HT-29 (cell line): Measurements from ENCODE around the gene EML6. TPM values are rescaled to one million over a fixed set of nuclear protein-coding genes. Genes with fewer than 3 reads are reported as not detected.

Experiments used
- DNase-seq: peaks from one replicate; pipeline ENCODE4 v3.0.0-alpha.2; 2015; ENCODE audit warnings: low spot score
- total RNA-seq: library from RNA; depleted of rRNA; stranded (reverse); fragments of >200 nt; shearing (Covaris generic); gene quantifications from 2 replicates; pipeline ENCODE4 v1.2.3, GENCODE V29; 2014

Gene EML6
- total RNA-seq, 1 experiment from 2014 or later: 3.0 TPM

DNA sequence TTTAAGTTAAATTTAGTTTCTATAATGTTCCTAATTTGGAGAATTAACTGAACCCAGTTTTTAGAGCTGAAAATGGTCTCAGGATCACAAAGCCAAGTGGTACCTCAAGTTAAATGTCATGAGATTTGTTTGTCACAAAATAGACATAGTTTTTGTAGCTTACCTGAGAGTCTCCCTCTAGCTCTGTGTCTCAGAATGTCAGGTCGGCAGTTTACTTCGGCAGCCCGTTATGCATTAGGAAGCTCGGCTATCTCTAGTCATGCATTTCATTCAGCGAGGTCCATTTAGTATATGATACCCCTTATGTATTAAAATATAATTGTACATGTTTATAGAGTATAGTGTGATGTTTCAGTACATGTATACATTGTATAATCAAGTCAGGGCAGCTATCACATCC, 155.6 kb downstream of the EML6 start:
- DNase-seq: no peak

DNA sequence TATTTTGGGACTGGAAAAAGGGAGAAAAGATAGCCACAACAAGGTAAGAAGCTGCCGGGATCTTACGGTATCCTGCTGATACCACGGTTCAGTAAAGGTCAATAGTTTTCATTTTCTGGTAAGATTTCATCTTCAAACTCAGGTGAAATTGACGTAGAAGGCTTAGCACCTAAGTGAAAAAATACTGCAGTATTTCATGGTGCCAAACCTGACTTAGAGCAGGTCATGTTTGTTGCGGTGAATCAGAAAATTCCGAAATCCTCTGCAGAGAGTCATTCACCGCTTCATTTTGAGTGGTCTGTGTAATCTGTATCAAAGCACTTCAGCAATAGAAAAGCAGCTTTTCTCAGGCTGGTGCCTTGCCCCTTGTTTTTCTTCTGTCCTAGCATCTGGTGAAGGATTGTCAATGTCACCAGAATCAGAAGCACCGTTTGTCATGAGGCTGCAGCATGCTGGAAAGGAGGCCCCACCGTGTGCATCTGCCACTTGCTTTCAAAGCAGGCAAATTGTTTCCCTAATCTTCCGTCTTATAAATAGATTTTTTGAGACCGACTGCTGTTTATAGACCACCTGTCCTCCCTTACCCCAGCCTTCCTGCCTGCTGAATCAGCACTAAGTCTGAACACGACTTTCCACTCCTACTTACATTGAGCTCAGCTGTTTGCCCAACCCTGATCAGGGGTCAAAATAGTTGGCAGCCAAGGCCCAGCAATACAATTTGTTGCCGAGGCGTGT, 156.3 kb downstream of the EML6 start:
- no peak for DNase-seq

DNA sequence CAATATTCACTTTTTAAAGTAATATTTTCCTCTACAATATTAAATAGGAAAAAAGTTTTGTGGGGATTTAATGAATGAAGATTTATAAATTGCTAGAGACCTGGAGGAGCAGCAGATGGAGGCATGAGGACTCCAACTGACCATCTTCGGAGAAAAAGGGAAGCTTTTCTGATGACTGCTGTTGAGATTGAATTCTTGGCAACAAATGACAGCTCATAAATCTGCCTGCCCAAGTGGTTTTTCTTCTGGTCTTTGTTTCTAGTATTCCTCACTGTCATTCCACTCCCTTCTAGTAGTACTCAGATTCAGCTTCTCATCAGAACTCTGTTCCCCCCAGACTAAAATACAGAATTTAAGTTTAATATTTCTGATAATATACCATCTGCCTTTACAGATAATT, 157.0 kb downstream of the EML6 start:
- no peak for DNase-seq

- no peak for DNase-seq
Measured at GRCh38 chr2:54881759-54882158, 158.3 kb downstream of the EML6 start.

DNA sequence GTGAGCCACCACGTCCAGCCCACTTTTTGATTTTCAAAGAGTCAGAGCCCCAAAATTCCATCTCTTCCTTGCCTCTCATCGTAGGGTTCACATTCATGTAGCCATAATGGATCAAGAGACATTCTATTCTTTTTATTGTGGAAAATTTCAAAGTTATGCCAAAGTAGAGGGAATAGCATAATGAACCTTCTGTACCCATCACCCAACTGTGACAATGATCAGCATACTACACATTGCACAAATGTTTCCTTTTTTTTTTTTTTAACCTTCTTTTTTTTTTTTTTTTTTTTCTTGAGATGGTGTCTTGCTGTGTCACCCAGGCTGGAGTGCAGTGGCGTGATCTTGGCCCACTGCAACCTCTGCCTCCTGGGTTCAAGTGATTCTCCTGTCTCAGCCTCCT, 162.4 kb downstream of the EML6 start:
- no peak for DNase-seq

DNA sequence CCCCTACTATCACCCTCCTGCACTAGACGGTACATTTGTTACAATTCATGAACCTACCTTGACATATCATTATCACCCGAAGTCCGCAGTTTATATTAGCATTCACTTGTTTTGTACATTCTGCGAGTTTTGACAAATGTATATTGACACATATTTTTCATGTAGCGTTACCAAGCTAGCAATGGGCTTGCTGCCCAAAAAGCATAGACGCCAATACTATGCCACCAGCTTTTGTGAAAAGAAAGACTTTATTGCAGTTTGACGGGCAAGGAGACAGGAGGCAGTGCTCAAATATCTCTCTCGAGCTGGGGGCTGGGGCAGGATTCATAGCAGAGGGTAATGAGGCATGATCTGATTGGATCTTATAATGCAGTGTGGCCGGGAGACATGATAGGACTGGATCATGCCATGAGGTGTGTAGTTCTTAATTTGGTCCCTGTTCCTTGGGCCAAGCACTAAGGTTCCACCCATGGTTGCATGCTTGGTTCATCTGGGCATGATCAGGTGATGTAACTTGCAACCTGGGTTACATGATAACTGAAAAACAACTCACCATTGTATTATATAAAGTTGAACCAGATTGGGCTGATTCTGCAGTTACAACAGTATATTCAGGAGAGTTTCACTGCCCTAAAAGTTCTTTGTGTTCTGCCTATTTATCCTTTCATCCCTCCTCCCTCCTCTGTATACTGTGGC, 164.5 kb downstream of the EML6 start:
- DNase-seq: no peak

- no peak for DNase-seq
Measured at GRCh38 chr2:54889053-54889452, 165.6 kb downstream of the EML6 start.

DNA sequence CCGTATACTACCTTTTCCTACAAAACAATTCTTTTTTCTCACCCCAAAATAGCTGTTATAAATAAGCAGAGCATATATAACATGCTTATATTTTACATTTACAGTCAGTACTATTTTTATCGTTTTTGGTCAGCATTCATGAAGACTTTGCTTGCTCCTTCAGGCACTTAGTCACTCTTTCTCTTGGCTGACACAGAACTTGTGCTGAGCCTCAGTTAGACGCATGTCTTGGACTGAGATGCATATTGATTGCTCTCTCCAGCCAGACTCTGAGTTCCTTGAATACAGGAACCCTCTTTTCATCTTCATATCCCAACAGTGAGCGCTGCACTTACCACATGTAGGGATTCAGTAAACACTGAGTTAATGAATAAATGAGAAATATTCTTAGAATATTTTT, 168.4 kb downstream of the EML6 start:
- no peak for DNase-seq

DNA sequence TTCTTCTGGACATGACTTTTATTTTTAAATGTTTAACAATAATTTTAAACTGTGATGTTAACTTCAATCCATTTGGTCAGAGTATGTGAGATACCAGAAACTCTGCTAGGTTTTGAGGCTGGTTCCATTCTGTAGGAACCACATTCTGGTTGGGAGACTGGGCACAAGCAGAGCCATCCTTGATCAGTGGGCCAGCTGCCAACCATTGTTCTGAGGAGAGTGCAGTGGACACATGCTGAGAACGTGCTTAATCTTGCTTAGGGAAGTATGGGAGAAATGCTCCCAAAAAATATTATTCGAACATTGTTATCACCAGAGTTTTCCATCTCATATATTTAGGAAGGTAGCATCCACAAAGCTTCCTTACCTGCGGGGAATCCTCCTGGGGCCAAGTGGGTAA, 171.0 kb downstream of the EML6 start:
- no peak for DNase-seq

DNA sequence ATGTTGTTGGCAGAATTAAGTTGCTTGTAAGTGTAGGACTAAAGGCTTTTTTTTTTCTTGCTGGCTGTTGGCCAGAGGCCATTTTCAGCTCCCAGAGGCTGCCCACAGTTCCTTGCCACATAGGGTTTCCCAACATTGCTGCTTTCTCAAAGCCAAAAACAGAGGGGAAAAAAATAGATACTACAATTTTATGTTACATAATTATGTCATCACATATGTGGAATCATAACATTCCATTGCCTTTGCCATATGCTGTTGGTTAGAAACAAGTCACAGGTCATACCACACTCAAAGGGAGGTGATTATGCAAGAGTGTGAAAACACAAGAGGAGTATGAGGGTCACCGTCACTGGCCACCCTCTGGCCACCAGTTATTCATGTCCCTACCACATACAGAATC, 172.3 kb downstream of the EML6 start:
- no peak for DNase-seq

DNA sequence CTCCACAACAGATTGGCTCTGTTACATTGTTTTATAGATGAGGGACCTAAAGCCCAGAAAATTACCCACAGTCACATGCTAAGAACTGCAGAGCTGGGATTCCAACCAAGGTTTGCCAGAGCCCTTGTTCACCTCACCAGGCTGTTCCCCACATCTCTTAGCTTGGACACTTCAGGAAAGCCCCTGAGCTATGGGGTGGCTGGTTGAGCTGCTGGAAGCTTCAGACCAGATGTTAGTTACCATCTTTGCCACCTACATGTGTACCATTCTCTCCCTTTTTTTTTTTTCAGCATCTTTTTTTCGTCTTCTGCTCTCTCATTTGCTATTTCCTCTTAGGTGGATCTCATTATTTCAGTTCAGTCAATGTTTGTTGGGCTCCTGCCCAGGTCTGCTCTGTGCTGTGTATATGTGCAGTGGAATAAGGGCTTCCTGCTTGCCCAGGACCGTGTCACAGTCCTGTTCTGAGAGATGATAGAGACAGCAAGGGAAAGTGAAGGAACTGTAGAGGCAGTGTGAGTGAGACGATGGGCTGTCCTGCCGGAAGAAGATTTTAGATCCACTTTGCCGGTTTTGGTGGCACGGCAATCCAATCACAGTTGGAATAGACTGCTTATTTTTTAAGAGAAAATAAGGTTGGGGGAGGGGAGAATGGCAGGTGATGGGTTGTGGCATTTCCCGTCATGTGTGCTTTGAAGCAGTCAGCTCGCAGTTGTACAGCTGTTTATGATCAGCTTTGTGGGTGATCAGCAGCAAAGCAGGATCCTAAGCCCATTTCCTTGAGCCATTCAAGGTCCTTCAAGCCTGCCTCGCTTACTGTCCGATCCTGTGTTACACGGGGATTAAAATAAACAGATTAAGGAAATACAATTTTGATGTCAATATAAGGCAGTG, 174.2 kb downstream of the EML6 start:
- DNase-seq: no peak

GRCh38 chr2:54898456-54899226, 175.2 kb downstream of the EML6 start:
- DNase-seq: no peak

GRCh38 chr2:54899576-54900200, 176.2 kb downstream of the EML6 start:
- peak; percentile 68 for DNase-seq

DNA sequence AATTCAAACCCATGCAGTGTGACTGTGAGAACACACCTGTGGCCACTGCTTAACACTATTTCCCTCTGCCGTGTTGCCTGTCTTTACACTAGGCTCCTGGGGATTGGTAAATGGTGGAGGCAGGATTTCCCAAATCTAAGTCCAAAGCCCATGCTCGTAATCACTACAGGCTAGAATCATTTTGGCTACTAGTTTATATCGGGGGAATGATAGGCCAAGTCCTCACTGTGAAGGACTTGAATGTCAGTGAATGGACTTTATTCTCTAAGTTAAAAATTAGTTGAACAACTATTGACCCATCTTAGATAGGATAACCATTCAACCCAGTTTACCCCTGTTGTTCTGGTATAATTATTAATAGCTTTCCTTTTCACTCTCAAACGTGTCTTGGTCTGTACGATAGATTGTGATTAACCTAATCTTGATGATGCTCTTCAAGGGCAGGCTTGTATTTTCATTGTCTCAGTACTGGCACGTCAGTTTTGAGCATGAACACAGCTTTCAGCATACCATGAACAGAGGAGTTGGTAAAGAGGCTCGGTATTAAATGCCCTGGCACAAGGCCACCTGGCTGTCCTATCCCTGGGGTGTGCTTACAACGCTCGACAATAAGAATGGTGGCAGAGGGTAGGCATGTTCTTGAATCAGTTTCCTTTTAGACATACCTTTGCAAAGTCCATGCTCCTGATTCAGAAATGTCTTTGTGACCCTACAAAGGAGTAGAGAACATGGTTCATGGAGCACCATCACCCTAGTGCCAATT, 177.9 kb downstream of the EML6 start:
- no peak for DNase-seq

- DNase-seq: no peak
Measured at GRCh38 chr2:54902763-54903162, 179.3 kb downstream of the EML6 start.

DNA sequence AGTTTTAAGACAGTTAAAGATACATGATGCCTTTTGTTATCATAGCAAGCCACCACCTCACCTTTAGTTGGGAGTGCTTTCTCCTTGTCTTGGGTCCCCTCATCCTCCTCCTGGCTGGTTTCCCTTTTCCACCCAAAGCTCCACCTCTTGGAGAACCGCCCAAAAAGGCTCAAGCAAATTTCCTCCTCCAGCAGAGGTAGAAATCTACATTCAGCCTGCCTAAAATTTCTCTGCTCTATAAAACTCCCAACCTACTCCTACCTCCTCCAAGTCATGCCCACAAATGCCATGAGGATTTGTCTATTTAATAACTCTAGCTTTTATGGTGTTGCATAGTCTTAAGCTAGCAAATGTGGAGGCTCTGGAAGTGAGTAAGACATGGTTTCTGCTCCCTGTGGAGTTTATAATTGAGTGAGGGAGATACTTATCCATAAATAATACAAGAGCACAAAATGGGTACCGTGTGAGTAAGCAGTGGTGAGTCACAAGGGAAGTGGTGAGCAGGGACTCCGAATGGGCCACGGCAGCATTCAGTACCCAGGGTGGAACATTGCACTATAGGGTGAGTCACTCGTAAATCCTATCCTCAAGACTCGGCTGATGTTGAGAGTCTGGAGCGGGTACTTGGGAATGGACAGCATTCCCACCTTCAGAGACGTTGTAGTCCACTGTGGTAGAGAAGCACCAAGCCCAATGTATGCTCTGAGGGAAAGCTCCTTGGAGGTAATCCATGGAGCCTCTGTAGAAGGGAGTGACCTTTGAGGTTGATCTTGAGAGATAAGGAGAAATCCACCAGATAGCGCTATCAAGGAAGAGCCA, 180.5 kb downstream of the EML6 start:
- DNase-seq: peak; percentile 88

GRCh38 chr2:54904836-54905235, 181.4 kb downstream of the EML6 start:
- peak; percentile 75 for DNase-seq

GRCh38 chr2:54906716-54907115, 183.3 kb downstream of the EML6 start:
- no peak for DNase-seq

DNA sequence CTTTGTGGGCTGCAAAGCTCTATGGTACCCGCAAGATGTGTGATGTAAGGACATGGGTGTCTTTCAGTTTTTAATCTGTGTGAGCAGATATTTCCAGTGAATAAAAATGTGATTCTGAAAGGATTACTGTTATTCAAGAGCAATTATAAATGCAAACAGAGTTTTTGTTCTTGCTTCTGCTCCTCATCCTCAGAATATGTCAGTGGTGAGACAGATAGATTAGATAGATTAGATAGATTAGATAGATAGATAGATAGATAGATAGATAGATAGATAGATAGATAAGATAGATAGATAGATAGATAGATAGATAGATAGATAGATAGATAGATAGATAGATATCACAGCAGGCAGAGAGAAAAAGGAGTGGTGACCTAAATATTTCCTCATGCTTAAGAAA, 184.2 kb downstream of the EML6 start:
- DNase-seq: no peak
